Liver (tissue), 9 donors: ENCODE results near the gene SCUBE1. TPM values are rescaled to one million over a fixed set of nuclear protein-coding genes. Genes with fewer than 3 reads are reported as not detected.

Experiments
- DNase-seq: peaks from one replicate; pipeline ENCODE4 v3.0.0-alpha.2; 2017; ENCODE audit warnings: low spot score
- H3K27ac ChIP-seq, 2 donors: one replicate each; pipeline ENCODE4 v1.7.0; 2013; ENCODE audit warnings: inconsistent platforms in 2 of 2, low read length in 2 of 2, control low read depth in 1 of 2, low read depth in 1 of 2, mild to moderate bottlenecking in 1 of 2
- H3K27me3 ChIP-seq, 4 donors: one replicate each; pipeline versions ENCODE4 v1.6.1 to v1.7.0; 2013; ENCODE audit warnings: low read length in 3 of 4, inconsistent platforms in 1 of 4, mild to moderate bottlenecking in 1 of 4, moderate library complexity in 1 of 4; ENCODE audit not compliant: control insufficient read depth in 4 of 4, insufficient read depth in 4 of 4
- H3K36me3 ChIP-seq, 4 donors: one replicate each; pipeline versions ENCODE4 v1.6.1 to v1.7.0; 2013; ENCODE audit warnings: low read length in 3 of 4, mild to moderate bottlenecking in 3 of 4, low read depth in 1 of 4, moderate library complexity in 1 of 4; ENCODE audit not compliant: control insufficient read depth in 4 of 4, insufficient read depth in 3 of 4
- H3K4me1 ChIP-seq, 4 donors: one replicate each; pipeline versions ENCODE4 v1.6.1 to v1.7.0; 2013; ENCODE audit warnings: low read length in 3 of 4, mild to moderate bottlenecking in 3 of 4, moderate library complexity in 1 of 4; ENCODE audit not compliant: control insufficient read depth in 4 of 4, insufficient read depth in 4 of 4
- H3K4me3 ChIP-seq, 3 donors: one replicate each; pipeline versions ENCODE4 v1.6.1 to v1.7.0; 2013; ENCODE audit warnings: low read length in 3 of 3, control low read depth in 1 of 3, low read depth in 1 of 3, mild to moderate bottlenecking in 1 of 3
- H3K9ac ChIP-seq, 2 donors: one replicate each; pipeline ENCODE4 v1.7.0; 2013; ENCODE audit warnings: low read length in 2 of 2, mild to moderate bottlenecking in 2 of 2, moderate library complexity in 2 of 2, control low read depth in 1 of 2, low read depth in 1 of 2
- H3K9me3 ChIP-seq, 4 donors: one replicate each; pipeline versions ENCODE4 v1.6.1 to v1.7.0; 2013; ENCODE audit warnings: low read length in 3 of 4; ENCODE audit not compliant: control insufficient read depth in 4 of 4
- EGR1 ChIP-seq, 2 donors: IDR thresholded peaks; 2 replicates each; pipeline ENCODE4 v1.6.1; 2016 to 2018; ENCODE audit warnings: antibody characterized with exemption in 2 of 2, low read depth in 2 of 2
- FOXA1 ChIP-seq: IDR thresholded peaks from 2 replicates; pipeline ENCODE4 v1.6.1; 2016; ENCODE audit warnings: antibody characterized with exemption
- FOXA2 ChIP-seq: IDR thresholded peaks from 2 replicates; pipeline ENCODE4 v1.6.1; 2016; ENCODE audit warnings: antibody characterized with exemption
- GABPA ChIP-seq, 2 donors: IDR thresholded peaks in 1 of 2; conservative IDR thresholded peaks in 1 of 2; 2 replicates each; pipeline ENCODE4 v1.6.1; 2016; ENCODE audit warnings: antibody characterized with exemption in 2 of 2, mild to moderate bottlenecking in 1 of 2, moderate library complexity in 1 of 2
- HNF4A ChIP-seq, 2 donors: conservative IDR thresholded peaks; 2 replicates each; pipeline ENCODE4 v1.6.1; 2016; ENCODE audit warnings: antibody characterized with exemption in 2 of 2, mild to moderate bottlenecking in 2 of 2
- JUND ChIP-seq, 2 donors: IDR thresholded peaks; 2 replicates each; pipeline ENCODE4 v1.6.1; 2016; ENCODE audit warnings: antibody characterized with exemption in 2 of 2
- NR2F2 ChIP-seq: IDR thresholded peaks from 2 replicates; pipeline ENCODE4 v1.6.1; 2016; ENCODE audit warnings: antibody characterized with exemption
- RAD21 ChIP-seq, 2 donors: IDR thresholded peaks; 2 replicates each; pipeline ENCODE4 v1.6.1; 2016; ENCODE audit warnings: antibody characterized with exemption in 2 of 2, mild to moderate bottlenecking in 2 of 2
- RXRA ChIP-seq, 2 donors: IDR thresholded peaks; 2 replicates each; pipeline ENCODE4 v1.6.1; 2017 to 2018; ENCODE audit warnings: antibody characterized with exemption in 2 of 2, mild to moderate bottlenecking in 1 of 2
- TAF1 ChIP-seq: conservative IDR thresholded peaks from 2 replicates; pipeline ENCODE4 v1.6.1; 2016; ENCODE audit warnings: antibody characterized with exemption, mild to moderate bottlenecking
- YY1 ChIP-seq: IDR thresholded peaks from 2 replicates; pipeline ENCODE4 v1.6.1; 2016; ENCODE audit warnings: antibody characterized with exemption, mild to moderate bottlenecking
- whole genome bisulfite sequencing: extraction: QIAGEN DNeasy Blood & Tissue Kit; methylation state at CpG from one replicate; pipeline ENCODE4 v1.1.7; 2013; 5-methylcytosine and 5-hydroxymethylcytosine counted together
- polyA plus RNA-seq, 2 donors: library from polyadenylated mRNA; stranded (reverse) in 1 of 2; unstranded in 1 of 2; fragments of 200-250 nt in 1 of 2; fragments of >200 nt in 1 of 2; fragmentation: Nextera tagmentation in 1 of 2; extraction: Ambion mirVana in 1 of 2; gene quantifications; one replicate each; pipeline versions ENCODE4 v1.2.1 to v1.2.3, GENCODE V29; 2013 to 2015
- total RNA-seq, 2 donors: library from RNA; depleted of rRNA; stranded (reverse); fragments of >200 nt; gene quantifications; one replicate each; pipeline ENCODE4 v1.2.3, GENCODE V29; 2014
- TF ChIP-seq, protein P1 (sequence below): IDR thresholded peaks from 2 replicates; pipeline ENCODE4 v1.6.1; 2016; ENCODE audit warnings: antibody characterized with exemption
- TF ChIP-seq, protein P2 (sequence below): IDR thresholded peaks from 2 replicates; pipeline ENCODE4 v1.6.1; 2016; ENCODE audit warnings: antibody characterized with exemption
- TF ChIP-seq, protein P3 (sequence below): fragments of 150-350 bp; IDR thresholded peaks from 2 replicates; pipeline ENCODE4 v1.5.1; 2017; ENCODE audit warnings: improper control_type of control experiment, low read depth, low read length; ENCODE audit not compliant: missing input control
- TF ChIP-seq, protein P4 (sequence below): IDR thresholded peaks from 2 replicates; pipeline ENCODE4 v1.6.1; 2016; ENCODE audit warnings: antibody characterized with exemption, mild to moderate bottlenecking
- donor health status: healthy.
- donor health status: healthy.
- donor health status: healthy.
- donor health status: healthy.
- donor health status: healthy.

The SCUBE1 gene
- total and polyA plus RNA-seq, 4 donors, result 0.07 to 0.46 (median 0.08) TPM; not detected in 1

DNA sequence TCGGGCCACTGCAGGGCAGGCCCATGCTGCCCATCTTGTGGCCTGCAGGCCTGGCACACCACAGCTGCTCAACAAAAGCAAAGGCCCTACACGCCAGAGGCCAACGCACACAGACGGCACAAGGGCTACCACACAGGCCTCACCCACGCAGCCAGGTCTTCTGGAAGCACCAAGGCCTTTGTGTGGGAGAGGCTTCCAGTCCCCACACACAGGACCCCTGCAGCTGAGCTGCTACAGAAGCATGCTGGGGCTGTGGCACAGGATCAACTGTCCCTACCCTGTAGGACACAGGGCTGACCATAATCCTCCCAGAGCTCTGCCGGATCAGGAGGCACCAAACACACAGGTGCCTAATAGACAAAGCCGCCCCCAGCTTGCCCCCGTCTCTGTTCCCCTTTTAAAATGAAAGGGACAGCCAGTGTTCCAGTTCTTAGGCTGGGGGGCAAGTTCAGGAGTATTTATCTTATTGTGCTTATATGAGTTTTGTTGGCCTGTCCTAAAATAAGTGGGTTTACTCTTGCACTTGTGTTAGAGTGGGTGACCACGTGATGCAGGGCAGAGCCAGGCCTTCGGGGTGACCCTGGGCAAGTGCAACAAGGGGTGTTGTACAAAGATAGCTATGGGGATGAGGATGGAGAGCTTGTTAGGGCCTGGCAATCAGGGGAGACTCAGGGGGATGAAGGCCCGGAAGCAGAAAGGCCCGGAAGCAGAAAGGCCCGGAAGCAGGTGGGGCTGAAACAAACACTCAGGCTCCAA lies 161.7 kb downstream of the SCUBE1 start:
- TF ChIP-seq NR2F2 (no peak), HNF4A (conservative IDR thresholded peaks at IDR 0.05) (no peak), FOXA2 (no peak), EGR1 (IDR thresholded peaks at IDR 0.05; ENCODE audit: low read depth in 2 of 2) (no peak), YY1 (no peak), GABPA (IDR thresholded peaks at IDR 0.05 in 1 of 2, conservative IDR thresholded peaks at IDR 0.05 in 1 of 2) (no peak), JUND (IDR thresholded peaks at IDR 0.05) (no peak)
- TF ChIP-seq, protein P1, sequence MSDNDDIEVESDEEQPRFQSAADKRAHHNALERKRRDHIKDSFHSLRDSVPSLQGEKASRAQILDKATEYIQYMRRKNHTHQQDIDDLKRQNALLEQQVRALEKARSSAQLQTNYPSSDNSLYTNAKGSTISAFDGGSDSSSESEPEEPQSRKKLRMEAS, result no peak
- TF ChIP-seq, protein P2, sequence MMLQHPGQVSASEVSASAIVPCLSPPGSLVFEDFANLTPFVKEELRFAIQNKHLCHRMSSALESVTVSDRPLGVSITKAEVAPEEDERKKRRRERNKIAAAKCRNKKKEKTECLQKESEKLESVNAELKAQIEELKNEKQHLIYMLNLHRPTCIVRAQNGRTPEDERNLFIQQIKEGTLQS, result no peak
- TF ChIP-seq, protein P3, sequence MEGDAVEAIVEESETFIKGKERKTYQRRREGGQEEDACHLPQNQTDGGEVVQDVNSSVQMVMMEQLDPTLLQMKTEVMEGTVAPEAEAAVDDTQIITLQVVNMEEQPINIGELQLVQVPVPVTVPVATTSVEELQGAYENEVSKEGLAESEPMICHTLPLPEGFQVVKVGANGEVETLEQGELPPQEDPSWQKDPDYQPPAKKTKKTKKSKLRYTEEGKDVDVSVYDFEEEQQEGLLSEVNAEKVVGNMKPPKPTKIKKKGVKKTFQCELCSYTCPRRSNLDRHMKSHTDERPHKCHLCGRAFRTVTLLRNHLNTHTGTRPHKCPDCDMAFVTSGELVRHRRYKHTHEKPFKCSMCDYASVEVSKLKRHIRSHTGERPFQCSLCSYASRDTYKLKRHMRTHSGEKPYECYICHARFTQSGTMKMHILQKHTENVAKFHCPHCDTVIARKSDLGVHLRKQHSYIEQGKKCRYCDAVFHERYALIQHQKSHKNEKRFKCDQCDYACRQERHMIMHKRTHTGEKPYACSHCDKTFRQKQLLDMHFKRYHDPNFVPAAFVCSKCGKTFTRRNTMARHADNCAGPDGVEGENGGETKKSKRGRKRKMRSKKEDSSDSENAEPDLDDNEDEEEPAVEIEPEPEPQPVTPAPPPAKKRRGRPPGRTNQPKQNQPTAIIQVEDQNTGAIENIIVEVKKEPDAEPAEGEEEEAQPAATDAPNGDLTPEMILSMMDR, result no peak
- H3K36me3 ChIP-seq, result peaks cover 3 to 20% (median 11%) of the 10 kb centered on the region in 4 donors
- H3K9ac ChIP-seq, result no peak overlapping the region
- DNase-seq, result no peak
- H3K4me3 ChIP-seq, result no peak overlapping the region
- WGBS, result 92% methylated on average over 13 of the region's 13 CpGs
- H3K9me3 ChIP-seq, result no peaks in the 10 kb centered on the region
- peaks cover 5 to 12% (median 9%) of the 10 kb centered on the region in 4 donors for H3K4me1 ChIP-seq
- no peaks in the 10 kb centered on the region for H3K27me3 ChIP-seq
- H3K27ac ChIP-seq, result no peak overlapping the region

DNA sequence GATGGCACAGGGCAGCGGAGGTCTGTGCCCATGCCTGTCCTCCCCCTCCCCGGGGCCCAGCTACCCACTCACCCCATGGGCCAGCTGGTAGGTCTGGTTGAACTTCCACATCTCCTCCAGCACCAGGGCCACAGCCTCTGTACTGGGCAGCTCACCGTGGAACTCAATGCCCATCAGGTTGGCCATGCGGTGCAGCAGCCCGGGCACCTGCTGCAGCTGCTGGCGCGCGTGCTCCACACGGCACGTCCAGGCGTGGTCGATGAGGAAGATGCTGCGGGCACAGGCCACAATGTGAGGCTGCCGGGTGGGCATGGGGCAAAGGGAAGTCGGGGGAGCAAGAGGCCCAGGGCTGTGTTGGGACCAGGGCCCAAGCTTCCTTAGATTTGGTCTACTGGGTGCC lies 162.5 kb downstream of the SCUBE1 start:
- Histone ChIP-seq H3K4me3 (no peak overlapping the region), H3K4me1 (peaks cover under 1 to 5% (median 3%) of the 10 kb centered on the region in 4 donors), H3K27ac (no peak overlapping the region), H3K9me3 (no peaks in the 10 kb centered on the region), H3K36me3 (peaks cover 3 to 24% (median 11%) of the 10 kb centered on the region in 4 donors), H3K9ac (no peak overlapping the region), H3K27me3 (no peaks in the 10 kb centered on the region)
- DNase-seq, result no peak
- TF ChIP-seq, protein P4, sequence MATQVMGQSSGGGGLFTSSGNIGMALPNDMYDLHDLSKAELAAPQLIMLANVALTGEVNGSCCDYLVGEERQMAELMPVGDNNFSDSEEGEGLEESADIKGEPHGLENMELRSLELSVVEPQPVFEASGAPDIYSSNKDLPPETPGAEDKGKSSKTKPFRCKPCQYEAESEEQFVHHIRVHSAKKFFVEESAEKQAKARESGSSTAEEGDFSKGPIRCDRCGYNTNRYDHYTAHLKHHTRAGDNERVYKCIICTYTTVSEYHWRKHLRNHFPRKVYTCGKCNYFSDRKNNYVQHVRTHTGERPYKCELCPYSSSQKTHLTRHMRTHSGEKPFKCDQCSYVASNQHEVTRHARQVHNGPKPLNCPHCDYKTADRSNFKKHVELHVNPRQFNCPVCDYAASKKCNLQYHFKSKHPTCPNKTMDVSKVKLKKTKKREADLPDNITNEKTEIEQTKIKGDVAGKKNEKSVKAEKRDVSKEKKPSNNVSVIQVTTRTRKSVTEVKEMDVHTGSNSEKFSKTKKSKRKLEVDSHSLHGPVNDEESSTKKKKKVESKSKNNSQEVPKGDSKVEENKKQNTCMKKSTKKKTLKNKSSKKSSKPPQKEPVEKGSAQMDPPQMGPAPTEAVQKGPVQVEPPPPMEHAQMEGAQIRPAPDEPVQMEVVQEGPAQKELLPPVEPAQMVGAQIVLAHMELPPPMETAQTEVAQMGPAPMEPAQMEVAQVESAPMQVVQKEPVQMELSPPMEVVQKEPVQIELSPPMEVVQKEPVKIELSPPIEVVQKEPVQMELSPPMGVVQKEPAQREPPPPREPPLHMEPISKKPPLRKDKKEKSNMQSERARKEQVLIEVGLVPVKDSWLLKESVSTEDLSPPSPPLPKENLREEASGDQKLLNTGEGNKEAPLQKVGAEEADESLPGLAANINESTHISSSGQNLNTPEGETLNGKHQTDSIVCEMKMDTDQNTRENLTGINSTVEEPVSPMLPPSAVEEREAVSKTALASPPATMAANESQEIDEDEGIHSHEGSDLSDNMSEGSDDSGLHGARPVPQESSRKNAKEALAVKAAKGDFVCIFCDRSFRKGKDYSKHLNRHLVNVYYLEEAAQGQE, result no peak
- TF ChIP-seq, protein P3, result no peak
- no peak for TF ChIP-seq RXRA (IDR thresholded peaks at IDR 0.05)
- TF ChIP-seq YY1, result no peak
- TF ChIP-seq HNF4A (conservative IDR thresholded peaks at IDR 0.05), result no peak
- no peak for TF ChIP-seq FOXA1
- TF ChIP-seq, protein P1, result no peak
- no peak for TF ChIP-seq TAF1
- no peak for TF ChIP-seq NR2F2
- no peak for TF ChIP-seq FOXA2
- TF ChIP-seq RAD21 (IDR thresholded peaks at IDR 0.05), result no peak
- no peak for TF ChIP-seq EGR1 (IDR thresholded peaks at IDR 0.05; ENCODE audit: low read depth in 2 of 2)
- no peak for TF ChIP-seq GABPA (IDR thresholded peaks at IDR 0.05 in 1 of 2, conservative IDR thresholded peaks at IDR 0.05 in 1 of 2)
- TF ChIP-seq, protein P2, result no peak
- 94% methylated on average over 15 of the region's 15 CpGs for WGBS
